ENCODE data around the gene CREBL2. TPM values are rescaled to one million over a fixed set of nuclear protein-coding genes. Genes with fewer than 3 reads are reported as not detected.
"Not testable (repeated sequence)": the region's sequence is repeated elsewhere in the genome, so short reads cannot be mapped to it uniquely, and the experiment has no call there.

Gene CREBL2
- total RNA-seq, 1 donor from 2014 or later, result 14.9 TPM

GRCh38 chr12:12628013-12628412 lies 16.3 kb downstream of the CREBL2 start:
- Histone ChIP-seq H3K27me3 (ENCODE audit: low read depth) (no peaks in the 10 kb centered on the region), H3K4me1 (peaks cover 17% of the 10 kb centered on the region), H3K9me3 (replicated peaks) (peaks cover 9% of the 10 kb centered on the region), H3K27ac (replicated peaks) (no peak overlapping the region), H3K36me3 (peaks cover 5% of the 10 kb centered on the region), H3K4me3 (no peak overlapping the region)
- no peak for DNase-seq
- intact Hi-C loops (cut with micrococcal nuclease), result no loop called here
- no peak for TF ChIP-seq CTCF (IDR thresholded peaks at IDR 0.05; ENCODE audit: borderline replicate concordance)

- intact Hi-C loops (cut with micrococcal nuclease), result no loop called here
- no peak for TF ChIP-seq CTCF (IDR thresholded peaks at IDR 0.05; ENCODE audit: borderline replicate concordance)
- no peak overlapping the region for H3K4me3 ChIP-seq
- H3K27me3 ChIP-seq (ENCODE audit: low read depth), result no peaks in the 10 kb centered on the region
- no peak overlapping the region for H3K27ac ChIP-seq (replicated peaks)
- H3K36me3 ChIP-seq, result peaks cover 9% of the 10 kb centered on the region
- DNase-seq, result no peak
- peaks cover 17% of the 10 kb centered on the region for H3K4me1 ChIP-seq
- H3K9me3 ChIP-seq (replicated peaks), result no peaks in the 10 kb centered on the region
Measured at GRCh38 chr12:12630850-12631249, 19.2 kb downstream of the CREBL2 start.

- no peak for TF ChIP-seq CTCF (IDR thresholded peaks at IDR 0.05; ENCODE audit: borderline replicate concordance)
- Histone ChIP-seq H3K36me3 (peaks cover 57% of the 10 kb centered on the region), H3K9me3 (replicated peaks) (peaks cover 11% of the 10 kb centered on the region), H3K4me3 (no peak overlapping the region), H3K27ac (replicated peaks) (no peak overlapping the region), H3K4me1 (peaks cover 5% of the 10 kb centered on the region), H3K27me3 (ENCODE audit: low read depth) (no peaks in the 10 kb centered on the region)
- intact Hi-C loops (cut with micrococcal nuclease), result no loop called here
- no peak for DNase-seq
Measured at GRCh38 chr12:12635651-12636050, 24.0 kb downstream of the CREBL2 start.

- Histone ChIP-seq H3K4me1 (no peaks in the 10 kb centered on the region), H3K9me3 (replicated peaks) (peaks cover 11% of the 10 kb centered on the region), H3K36me3 (peaks cover 64% of the 10 kb centered on the region), H3K27me3 (ENCODE audit: low read depth) (no peaks in the 10 kb centered on the region), H3K4me3 (no peak overlapping the region), H3K27ac (replicated peaks) (no peak overlapping the region)
- DNase-seq, result no peak
- intact Hi-C loops (cut with micrococcal nuclease), result no loop called here
- TF ChIP-seq CTCF (IDR thresholded peaks at IDR 0.05; ENCODE audit: borderline replicate concordance), result no peak
Measured at GRCh38 chr12:12636641-12637040, 25.0 kb downstream of the CREBL2 start.

- DNase-seq; H3K4me1 ChIP-seq; H3K4me3 ChIP-seq; H3K27me3 ChIP-seq (ENCODE audit: low read depth); H3K27ac ChIP-seq (replicated peaks): not testable (repeated sequence)
- Histone ChIP-seq H3K9me3 (replicated peaks) (peaks cover 11% of the 10 kb centered on the region), H3K36me3 (peaks cover 85% of the 10 kb centered on the region)
- intact Hi-C loops (cut with micrococcal nuclease), result loop anchor here (10.0 kb wide), 1 partner anchor 65 kb away; no protein-coding TSS in a partner anchor
Measured at GRCh38 chr12:12639995-12640394, 28.3 kb downstream of the CREBL2 start.

GRCh38 chr12:12641650-12642049 lies 30.0 kb downstream of the CREBL2 start:
- Histone ChIP-seq H3K27me3 (ENCODE audit: low read depth) (no peaks in the 10 kb centered on the region), H3K4me3 (no peak overlapping the region), H3K27ac (replicated peaks) (no peak overlapping the region), H3K4me1 (no peaks in the 10 kb centered on the region), H3K36me3 (peaks cover 73% of the 10 kb centered on the region), H3K9me3 (replicated peaks) (peaks cover 11% of the 10 kb centered on the region)
- no peak for TF ChIP-seq CTCF (IDR thresholded peaks at IDR 0.05; ENCODE audit: borderline replicate concordance)
- DNase-seq, result no peak
- intact Hi-C loops (cut with micrococcal nuclease), result loop anchor here (10.0 kb wide), 1 partner anchor 63 kb away; no protein-coding TSS in a partner anchor
